Measurements from ENCODE around the gene CCT8. TPM values are rescaled to one million over a fixed set of nuclear protein-coding genes. Genes with fewer than 3 reads are reported as not detected.

CCT8 gene
- total RNA-seq, 1 experiment from 2014 or later = 335 TPM

GRCh38 chr21:29052224-29052623, 21.2 kb downstream of the CCT8 start:
- CTCF ChIA-PET = no interaction called here

DNA sequence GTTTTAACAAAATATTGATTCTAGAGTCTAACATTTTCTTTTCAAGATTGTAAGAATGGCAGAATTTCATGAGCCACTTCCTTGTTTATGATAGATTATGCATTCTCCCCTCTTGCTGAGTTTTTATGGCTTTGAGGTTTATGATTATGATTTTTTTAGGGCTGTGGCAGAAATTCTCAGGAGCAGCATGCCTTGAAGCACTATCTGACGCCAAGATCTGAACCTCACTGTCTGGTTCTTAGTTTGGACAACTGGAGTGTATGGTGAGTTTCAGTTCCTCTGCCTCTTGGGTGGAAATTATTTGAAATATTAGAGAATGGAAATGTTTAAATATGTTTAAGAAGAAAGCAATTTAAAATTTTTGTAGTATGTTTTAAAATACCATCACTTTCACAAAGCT, 38.8 kb downstream of the CCT8 start:
- H3K9me3 Mint-ChIP-seq = no peaks in the 10 kb centered on the region
- DNase-seq (ENCODE audit: low spot score) (no peak), ATAC-seq (no peak)
- CTCF ChIA-PET = no interaction called here
- TF ChIP-seq PREB (CRISPR knock-in tag; IDR thresholded peaks at IDR 0.05; ENCODE audit: borderline replicate concordance) (no peak), FOXP4 (CRISPR knock-in tag; IDR thresholded peaks at IDR 0.05) (no peak), ZNF232 (CRISPR knock-in tag; IDR thresholded peaks at IDR 0.05) (no peak), FOXJ3 (CRISPR knock-in tag; IDR thresholded peaks at IDR 0.05; ENCODE audit: borderline replicate concordance) (no peak), ZSCAN18 (CRISPR knock-in tag; IDR thresholded peaks at IDR 0.05) (no peak), ZNF396 (CRISPR knock-in tag; IDR thresholded peaks at IDR 0.05; ENCODE audit: borderline replicate concordance) (no peak), NR2C2 (CRISPR knock-in tag; IDR thresholded peaks at IDR 0.05) (no peak), OVOL2 (CRISPR knock-in tag; IDR thresholded peaks at IDR 0.05; ENCODE audit: borderline replicate concordance) (no peak)
- H3K4me1 Mint-ChIP-seq = no peaks in the 10 kb centered on the region
- no peak overlapping the region for H3K27ac Mint-ChIP-seq
- POLR2A ChIA-PET = interaction anchor here (0.5 kb wide), 1 partner anchor 1054 kb away, joined by 6 read pairs; no protein-coding TSS in a partner anchor
- peaks cover 64% of the 10 kb centered on the region for H3K36me3 Mint-ChIP-seq
- no peaks in the 10 kb centered on the region for H3K27me3 Mint-ChIP-seq (ENCODE audit: low read depth)
- H3K4me3 Mint-ChIP-seq = no peak overlapping the region

More at GRCh38 chr21:29052224-29052623, 21.2 kb downstream of the CCT8 start:
- TF ChIP-seq NFE2L1 (CRISPR knock-in tag; IDR thresholded peaks at IDR 0.05) (no peak), ZNF121 (CRISPR knock-in tag; IDR thresholded peaks at IDR 0.05) (no peak), ZNF423 (CRISPR knock-in tag; IDR thresholded peaks at IDR 0.05) (no peak), RORB (CRISPR knock-in tag; IDR thresholded peaks at IDR 0.05) (no peak), IRF2 (CRISPR knock-in tag; IDR thresholded peaks at IDR 0.05; ENCODE audit: borderline replicate concordance, low read depth) (no peak)
- Mint-ChIP-seq H3K4me3 (no peak overlapping the region), H3K27me3 (ENCODE audit: low read depth) (no peaks in the 10 kb centered on the region), H3K27ac (no peak overlapping the region), H3K4me1 (no peaks in the 10 kb centered on the region), H3K36me3 (peaks cover 35% of the 10 kb centered on the region), H3K9me3 (no peaks in the 10 kb centered on the region)
- no peak for DNase-seq (ENCODE audit: low spot score)
- ATAC-seq = no peak
- POLR2A ChIA-PET = no interaction called here

GRCh38 chr21:29033871-29034270, 39.6 kb downstream of the CCT8 start:
- H3K27me3 Mint-ChIP-seq (ENCODE audit: low read depth) = no peaks in the 10 kb centered on the region
- POLR2A ChIA-PET = no interaction called here
- CTCF ChIA-PET = no interaction called here

More at GRCh38 chr21:29033871-29034270, 39.6 kb downstream of the CCT8 start:
- H3K36me3 Mint-ChIP-seq = peaks cover 65% of the 10 kb centered on the region
- no peaks in the 10 kb centered on the region for H3K4me1 Mint-ChIP-seq
- H3K4me3 Mint-ChIP-seq = no peak overlapping the region
- H3K9me3 Mint-ChIP-seq = no peaks in the 10 kb centered on the region
- ATAC-seq = no peak
- no peak overlapping the region for H3K27ac Mint-ChIP-seq
- no peak for DNase-seq (ENCODE audit: low spot score)
- TF ChIP-seq MXD4 (CRISPR knock-in tag; IDR thresholded peaks at IDR 0.05; ENCODE audit: borderline replicate concordance) (no peak), ZNF232 (CRISPR knock-in tag; IDR thresholded peaks at IDR 0.05) (no peak), ERG (CRISPR knock-in tag; IDR thresholded peaks at IDR 0.05) (no peak), HMGXB4 (CRISPR knock-in tag; IDR thresholded peaks at IDR 0.05) (no peak), USF2 (CRISPR knock-in tag; IDR thresholded peaks at IDR 0.05) (no peak), FOXP1 (CRISPR knock-in tag; IDR thresholded peaks at IDR 0.05; ENCODE audit: borderline replicate concordance) (no peak), SOX15 (CRISPR knock-in tag; IDR thresholded peaks at IDR 0.05) (no peak), NR1H2 (CRISPR knock-in tag; IDR thresholded peaks at IDR 0.05) (no peak), ZNF396 (CRISPR knock-in tag; IDR thresholded peaks at IDR 0.05; ENCODE audit: borderline replicate concordance) (no peak)
- TF ChIP-seq, protein P1, sequence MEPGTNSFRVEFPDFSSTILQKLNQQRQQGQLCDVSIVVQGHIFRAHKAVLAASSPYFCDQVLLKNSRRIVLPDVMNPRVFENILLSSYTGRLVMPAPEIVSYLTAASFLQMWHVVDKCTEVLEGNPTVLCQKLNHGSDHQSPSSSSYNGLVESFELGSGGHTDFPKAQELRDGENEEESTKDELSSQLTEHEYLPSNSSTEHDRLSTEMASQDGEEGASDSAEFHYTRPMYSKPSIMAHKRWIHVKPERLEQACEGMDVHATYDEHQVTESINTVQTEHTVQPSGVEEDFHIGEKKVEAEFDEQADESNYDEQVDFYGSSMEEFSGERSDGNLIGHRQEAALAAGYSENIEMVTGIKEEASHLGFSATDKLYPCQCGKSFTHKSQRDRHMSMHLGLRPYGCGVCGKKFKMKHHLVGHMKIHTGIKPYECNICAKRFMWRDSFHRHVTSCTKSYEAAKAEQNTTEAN (CRISPR knock-in tag; IDR thresholded peaks at IDR 0.05) = no peak
- TF ChIP-seq, protein P2, sequence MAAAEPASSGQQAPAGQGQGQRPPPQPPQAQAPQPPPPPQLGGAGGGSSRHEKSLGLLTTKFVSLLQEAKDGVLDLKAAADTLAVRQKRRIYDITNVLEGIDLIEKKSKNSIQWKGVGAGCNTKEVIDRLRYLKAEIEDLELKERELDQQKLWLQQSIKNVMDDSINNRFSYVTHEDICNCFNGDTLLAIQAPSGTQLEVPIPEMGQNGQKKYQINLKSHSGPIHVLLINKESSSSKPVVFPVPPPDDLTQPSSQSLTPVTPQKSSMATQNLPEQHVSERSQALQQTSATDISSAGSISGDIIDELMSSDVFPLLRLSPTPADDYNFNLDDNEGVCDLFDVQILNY (CRISPR knock-in tag; IDR thresholded peaks at IDR 0.05) = no peak

Measured in WTC11 (cell line).